ENCODE measurements around the gene FNDC3A. TPM values are rescaled to one million over a fixed set of nuclear protein-coding genes. Genes with fewer than 3 reads are reported as not detected.
"Not testable (repeated sequence)": the region's sequence is repeated elsewhere in the genome, so short reads cannot be mapped to it uniquely, and the experiment has no call there.

Gene FNDC3A
- total RNA-seq, 2 donors from 2014 or later: 38.9 to 58.2 TPM

DNA sequence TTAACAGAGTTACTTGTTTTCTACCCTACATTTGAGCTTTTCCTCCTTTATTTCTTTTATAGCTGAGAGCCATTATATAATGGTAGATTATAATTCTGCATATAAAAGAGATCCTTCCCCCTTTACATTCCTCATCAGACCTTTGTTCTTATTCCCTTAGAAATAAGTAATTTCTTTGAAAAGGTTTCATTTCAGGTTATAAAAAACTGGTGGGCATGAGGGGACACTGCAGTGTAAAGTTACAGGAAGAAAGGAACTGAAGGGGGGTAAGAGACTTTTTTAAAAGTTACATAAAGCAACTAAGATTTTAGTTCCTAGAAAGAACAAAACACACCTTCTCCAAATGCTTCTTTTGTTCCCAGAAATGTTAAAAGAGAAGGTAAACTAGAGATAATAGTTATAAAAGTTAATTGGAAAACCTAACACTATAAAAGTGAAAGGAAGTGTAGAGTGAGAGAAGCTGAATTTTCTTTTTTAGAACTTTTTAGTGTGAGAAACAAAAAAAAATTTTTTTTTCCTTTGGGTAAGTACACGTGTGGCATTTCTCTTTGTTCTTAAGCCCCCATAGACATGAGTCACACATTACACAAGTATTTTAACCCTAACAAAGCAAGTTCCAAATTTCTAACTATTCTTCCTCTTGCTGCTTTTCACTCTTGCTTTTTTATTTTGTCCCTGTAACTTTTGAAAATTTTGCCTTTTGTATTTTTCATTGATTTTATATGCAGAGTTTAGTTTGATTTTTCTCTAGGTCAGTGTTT, 138.0 kb downstream of the FNDC3A start:
- 11% methylated on average over 1 of the region's 1 CpG for WGBS
- Histone ChIP-seq H3K4me3 (no peak overlapping the region), H3K27ac (no peak overlapping the region), H3K36me3 (no peaks in the 10 kb centered on the region), H3K27me3 (replicated peaks; ENCODE audit: insufficient read depth) (no peaks in the 10 kb centered on the region), H3K4me1 (replicated peaks) (no peaks in the 10 kb centered on the region), H3K9me3 (no peaks in the 10 kb centered on the region)
- TF ChIP-seq POLR2A (IDR thresholded peaks at IDR 0.05): no peak
- TF ChIP-seq, protein P1, sequence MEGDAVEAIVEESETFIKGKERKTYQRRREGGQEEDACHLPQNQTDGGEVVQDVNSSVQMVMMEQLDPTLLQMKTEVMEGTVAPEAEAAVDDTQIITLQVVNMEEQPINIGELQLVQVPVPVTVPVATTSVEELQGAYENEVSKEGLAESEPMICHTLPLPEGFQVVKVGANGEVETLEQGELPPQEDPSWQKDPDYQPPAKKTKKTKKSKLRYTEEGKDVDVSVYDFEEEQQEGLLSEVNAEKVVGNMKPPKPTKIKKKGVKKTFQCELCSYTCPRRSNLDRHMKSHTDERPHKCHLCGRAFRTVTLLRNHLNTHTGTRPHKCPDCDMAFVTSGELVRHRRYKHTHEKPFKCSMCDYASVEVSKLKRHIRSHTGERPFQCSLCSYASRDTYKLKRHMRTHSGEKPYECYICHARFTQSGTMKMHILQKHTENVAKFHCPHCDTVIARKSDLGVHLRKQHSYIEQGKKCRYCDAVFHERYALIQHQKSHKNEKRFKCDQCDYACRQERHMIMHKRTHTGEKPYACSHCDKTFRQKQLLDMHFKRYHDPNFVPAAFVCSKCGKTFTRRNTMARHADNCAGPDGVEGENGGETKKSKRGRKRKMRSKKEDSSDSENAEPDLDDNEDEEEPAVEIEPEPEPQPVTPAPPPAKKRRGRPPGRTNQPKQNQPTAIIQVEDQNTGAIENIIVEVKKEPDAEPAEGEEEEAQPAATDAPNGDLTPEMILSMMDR (IDR thresholded peaks at IDR 0.05): no peak
- no peak for TF ChIP-seq POLR2AphosphoS5 (IDR thresholded peaks at IDR 0.05)
- DNase-seq (ENCODE audit: low spot score): no peak
- intact Hi-C loops (cut with DNase I): no loop called here

DNA sequence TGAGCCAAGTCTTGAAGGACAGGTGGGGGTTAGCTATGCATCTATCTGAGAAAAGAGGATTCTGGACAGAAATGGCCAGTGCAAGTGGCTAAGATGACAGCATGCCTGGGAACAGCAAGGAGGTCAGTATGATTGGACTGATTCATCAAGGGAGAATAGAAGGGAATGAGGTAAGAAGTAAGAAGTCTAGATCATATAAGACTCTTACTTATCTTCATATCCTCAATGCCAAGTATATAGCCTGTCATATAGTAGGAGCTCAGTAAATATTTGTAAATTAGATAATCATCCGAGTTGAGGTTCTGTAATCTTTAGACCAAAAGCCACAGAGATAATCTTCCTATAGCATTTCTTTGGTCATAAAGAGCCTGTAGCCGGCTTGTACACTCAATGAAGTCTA, 141.2 kb downstream of the FNDC3A start:
- intact Hi-C loops (cut with DNase I): no loop called here
- Histone ChIP-seq H3K36me3 (no peaks in the 10 kb centered on the region), H3K9me3 (no peaks in the 10 kb centered on the region), H3K27me3 (replicated peaks; ENCODE audit: insufficient read depth) (no peaks in the 10 kb centered on the region), H3K4me3 (no peak overlapping the region), H3K4me1 (replicated peaks) (no peaks in the 10 kb centered on the region), H3K27ac (no peak overlapping the region)
- DNase-seq (ENCODE audit: low spot score): no peak
- TF ChIP-seq POLR2A (IDR thresholded peaks at IDR 0.05) (no peak), POLR2AphosphoS5 (IDR thresholded peaks at IDR 0.05) (no peak)
- TF ChIP-seq, protein P1 (IDR thresholded peaks at IDR 0.05): no peak
- WGBS: 90% methylated on average over 2 of the region's 2 CpGs

DNA sequence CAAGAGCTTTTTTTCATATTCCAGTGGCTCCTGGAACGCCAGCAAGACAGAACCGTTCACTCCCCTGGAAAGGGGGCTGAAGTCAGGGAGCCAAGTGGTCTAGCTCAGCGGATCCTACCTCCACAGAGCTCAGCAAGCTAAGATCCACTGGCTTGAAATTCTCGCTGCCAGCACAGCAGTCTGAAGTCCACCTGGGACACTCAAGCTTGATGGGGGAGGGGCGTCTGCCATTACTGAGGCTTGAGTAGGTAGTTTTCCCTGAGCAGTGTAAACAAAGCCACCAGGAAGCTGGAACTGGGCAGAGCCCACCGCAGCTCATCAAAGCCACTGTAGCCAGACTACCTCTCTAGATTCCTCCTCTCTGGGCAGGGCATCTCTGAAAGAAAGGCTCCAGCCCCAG, 142.7 kb downstream of the FNDC3A start:
- 95% methylated on average over 6 of the region's 6 CpGs for WGBS
- H3K4me3 ChIP-seq; H3K9me3 ChIP-seq; H3K4me1 ChIP-seq (replicated peaks); H3K27me3 ChIP-seq (replicated peaks; ENCODE audit: insufficient read depth); H3K36me3 ChIP-seq; H3K27ac ChIP-seq; DNase-seq (ENCODE audit: low spot score); intact Hi-C loops (cut with DNase I): not testable (repeated sequence)

DNA sequence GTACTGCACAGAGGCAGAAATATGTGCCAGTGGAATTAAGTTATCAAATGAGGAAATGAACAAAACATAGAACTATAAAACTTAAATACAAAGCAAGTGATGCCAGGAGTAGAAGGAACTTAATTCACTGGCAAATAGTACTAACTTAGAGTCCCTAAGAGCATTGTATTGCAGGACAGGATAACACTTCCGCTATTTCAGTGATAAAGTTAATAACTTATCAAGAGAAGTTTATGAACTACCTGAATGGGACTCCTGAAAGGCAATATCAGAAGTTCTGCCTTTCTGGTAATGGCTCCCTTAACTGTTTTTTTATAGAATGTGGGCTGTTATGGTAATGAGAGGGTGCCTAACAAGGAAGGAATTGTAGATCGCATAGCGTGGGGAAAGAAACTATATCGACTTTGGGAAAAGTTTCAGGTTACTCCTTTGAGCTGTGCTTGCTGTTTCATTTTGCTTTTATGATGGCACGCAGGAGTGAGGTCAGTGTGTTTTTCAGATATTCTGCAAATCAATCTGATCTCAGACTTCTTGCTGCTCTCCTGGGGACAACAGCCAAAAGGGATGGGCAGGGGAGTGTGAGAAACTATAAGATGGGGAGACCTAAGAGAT, 149.1 kb downstream of the FNDC3A start:
- no peaks in the 10 kb centered on the region for H3K4me1 ChIP-seq (replicated peaks)
- H3K9me3 ChIP-seq: no peaks in the 10 kb centered on the region
- no peak for DNase-seq (ENCODE audit: low spot score)
- H3K36me3 ChIP-seq: no peaks in the 10 kb centered on the region
- TF ChIP-seq, protein P1 (IDR thresholded peaks at IDR 0.05): no peak
- TF ChIP-seq POLR2A (IDR thresholded peaks at IDR 0.05) (no peak), POLR2AphosphoS5 (IDR thresholded peaks at IDR 0.05) (no peak)
- no peak overlapping the region for H3K4me3 ChIP-seq
- no peaks in the 10 kb centered on the region for H3K27me3 ChIP-seq (replicated peaks; ENCODE audit: insufficient read depth)
- WGBS: 25% methylated on average over 5 of the region's 5 CpGs
- no peak overlapping the region for H3K27ac ChIP-seq
- intact Hi-C loops (cut with DNase I): no loop called here

DNA sequence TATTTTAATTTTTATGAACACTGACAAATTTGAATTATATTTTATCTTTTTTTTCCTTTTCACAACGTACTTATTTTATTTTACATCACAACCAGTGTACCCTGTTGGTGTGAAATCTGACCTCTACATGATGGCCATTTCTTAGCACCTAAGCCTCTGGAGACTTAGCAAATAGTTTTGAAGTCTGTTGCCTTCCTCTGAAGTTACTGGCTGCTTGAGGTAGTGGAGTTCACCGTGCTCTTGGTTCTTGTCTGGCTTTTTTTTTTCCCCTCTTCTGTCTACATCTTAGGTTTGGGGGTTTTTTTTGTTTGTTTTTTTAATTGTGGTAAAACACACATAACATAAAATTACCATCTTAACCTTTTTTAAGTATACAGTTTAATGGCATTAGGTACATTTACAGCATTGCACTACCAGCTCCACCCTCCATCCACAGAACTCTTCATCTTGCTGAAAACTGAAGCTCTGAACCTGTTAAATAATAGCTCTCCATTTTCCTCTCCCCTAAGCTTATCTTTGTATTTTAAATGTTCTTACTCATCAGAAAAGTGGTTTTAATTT, 150.3 kb downstream of the FNDC3A start:
- intact Hi-C loops (cut with DNase I): no loop called here
- Histone ChIP-seq H3K27me3 (replicated peaks; ENCODE audit: insufficient read depth) (no peaks in the 10 kb centered on the region), H3K36me3 (no peaks in the 10 kb centered on the region), H3K4me3 (no peak overlapping the region), H3K27ac (no peak overlapping the region), H3K9me3 (no peaks in the 10 kb centered on the region), H3K4me1 (replicated peaks) (no peaks in the 10 kb centered on the region)
- 68% methylated on average over 2 of the region's 2 CpGs for WGBS
- TF ChIP-seq POLR2A (IDR thresholded peaks at IDR 0.05) (no peak), POLR2AphosphoS5 (IDR thresholded peaks at IDR 0.05) (no peak)
- TF ChIP-seq, protein P1 (IDR thresholded peaks at IDR 0.05): no peak
- no peak for DNase-seq (ENCODE audit: low spot score)

Measured in prostate gland (tissue), 2 donors.